Mucosa of rectum (tissue), 2 donors: ENCODE data around the gene POLN.
A peak's percentile ranks its signal among the peaks of the same experiment; 100 is the strongest.
"Not testable (repeated sequence)": the region's sequence is repeated elsewhere in the genome, so short reads cannot be mapped to it uniquely, and the experiment has no call there.

Source experiments
- H3K27ac ChIP-seq, 2 donors: one replicate each; pipeline ENCODE4 v1.7.0; 2013; ENCODE audit warnings: inconsistent platforms in 2 of 2, low read depth in 2 of 2, low read length in 2 of 2
- H3K27me3 ChIP-seq, 2 donors: one replicate each; pipeline ENCODE4 v1.7.0; 2013; ENCODE audit warnings: low read length in 2 of 2; ENCODE audit not compliant: control insufficient read depth in 2 of 2, insufficient read depth in 2 of 2
- H3K36me3 ChIP-seq, 2 donors: one replicate each; pipeline ENCODE4 v1.7.0; 2013; ENCODE audit warnings: low read length in 2 of 2; ENCODE audit not compliant: control insufficient read depth in 2 of 2, insufficient read depth in 2 of 2
- H3K4me1 ChIP-seq, 2 donors: one replicate each; pipeline ENCODE4 v1.7.0; 2013; ENCODE audit warnings: low read length in 2 of 2, mild to moderate bottlenecking in 1 of 2; ENCODE audit not compliant: control insufficient read depth in 2 of 2, insufficient read depth in 2 of 2
- H3K4me3 ChIP-seq, 2 donors: one replicate each; pipeline ENCODE4 v1.7.0; 2013; ENCODE audit warnings: low read length in 2 of 2
- H3K9ac ChIP-seq, 2 donors: one replicate each; pipeline ENCODE4 v1.7.0; 2013; ENCODE audit warnings: low read length in 2 of 2, low read depth in 1 of 2, mild to moderate bottlenecking in 1 of 2
- H3K9me3 ChIP-seq, 2 donors: one replicate each; pipeline ENCODE4 v1.7.0; 2013; ENCODE audit warnings: low read length in 2 of 2; ENCODE audit not compliant: control insufficient read depth in 2 of 2
- donor health status: healthy.
- donor health status: Normal muscosa, but diverticular disease.

POLN gene

DNA sequence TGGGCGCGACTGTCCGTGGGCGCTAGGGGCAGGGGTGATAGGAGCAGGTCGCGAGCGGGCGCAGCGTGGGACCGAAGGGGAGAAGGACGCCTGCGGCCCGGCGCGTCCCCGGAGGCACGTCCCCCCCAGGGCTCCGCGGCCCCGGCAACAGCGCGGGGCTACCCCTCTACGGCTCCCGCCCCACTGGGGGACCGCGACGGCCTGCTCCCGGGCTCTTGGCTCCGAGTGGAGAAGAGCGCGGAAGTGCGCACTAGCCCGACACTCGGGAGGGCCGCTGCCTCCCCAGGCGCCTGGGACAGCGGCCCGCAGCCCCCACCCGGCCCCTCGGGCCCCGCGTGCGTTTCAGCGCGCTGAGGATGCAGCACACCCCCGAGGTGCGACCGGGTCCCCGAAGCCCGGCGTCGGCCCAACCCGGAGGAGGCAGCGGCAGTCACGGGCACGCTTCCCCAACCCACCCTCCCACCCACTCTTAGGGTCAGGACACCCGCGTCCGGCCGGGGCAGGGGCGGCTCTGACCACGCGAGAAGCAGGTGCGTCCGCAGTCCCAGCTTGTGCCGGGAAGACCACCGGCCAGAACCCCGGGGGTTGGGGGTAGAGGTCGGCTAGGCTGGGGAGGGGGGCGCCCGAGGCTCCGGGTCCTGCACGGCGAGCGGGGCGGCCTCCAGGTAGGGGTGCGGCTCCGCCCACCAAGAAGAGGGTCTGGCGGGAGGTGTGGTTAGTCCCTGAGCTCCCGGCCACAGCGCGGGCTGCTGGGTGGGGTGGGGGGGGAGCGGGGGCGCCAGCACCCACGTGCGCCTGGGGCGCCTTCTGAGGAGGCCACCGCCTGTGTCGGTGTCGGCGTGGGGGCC, 201.3 kb downstream of the POLN start:
- Histone ChIP-seq H3K27ac (no peak overlapping the region), H3K9ac (no peak overlapping the region), H3K27me3 (peaks cover 0 to under 1% of the 10 kb centered on the region in 2 donors), H3K36me3 (no peaks in the 10 kb centered on the region), H3K9me3 (no peaks in the 10 kb centered on the region), H3K4me3 (peak overlapping the region; percentile 70 to 74), H3K4me1 (peaks cover 13 to 19% of the 10 kb centered on the region in 2 donors)

DNA sequence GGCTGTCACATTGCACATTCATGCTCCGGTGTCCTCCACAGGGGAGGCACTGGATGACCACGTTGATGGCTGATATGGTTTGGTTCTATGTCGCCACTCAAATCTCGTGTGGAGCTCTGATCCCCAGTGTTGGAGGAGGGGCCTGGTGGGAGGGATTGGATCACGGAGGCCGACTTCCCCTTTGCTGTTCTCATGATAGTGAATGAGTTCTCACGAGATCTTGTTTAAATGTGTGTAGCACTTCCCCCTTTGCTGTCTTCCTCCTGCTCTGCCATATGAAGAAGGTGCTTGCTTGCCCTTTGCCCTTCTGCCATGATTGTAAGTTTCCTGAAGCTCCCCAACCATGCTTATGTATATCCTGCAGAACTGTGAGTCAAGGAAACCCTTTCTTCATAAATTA, 205.1 kb downstream of the POLN start:
- Histone ChIP-seq H3K27ac (peak overlapping the region; percentile 92 to 93), H3K9ac (peak overlapping the region; percentile 61 to 64), H3K27me3 (peaks cover 0 to 3% of the 10 kb centered on the region in 2 donors)

DNA sequence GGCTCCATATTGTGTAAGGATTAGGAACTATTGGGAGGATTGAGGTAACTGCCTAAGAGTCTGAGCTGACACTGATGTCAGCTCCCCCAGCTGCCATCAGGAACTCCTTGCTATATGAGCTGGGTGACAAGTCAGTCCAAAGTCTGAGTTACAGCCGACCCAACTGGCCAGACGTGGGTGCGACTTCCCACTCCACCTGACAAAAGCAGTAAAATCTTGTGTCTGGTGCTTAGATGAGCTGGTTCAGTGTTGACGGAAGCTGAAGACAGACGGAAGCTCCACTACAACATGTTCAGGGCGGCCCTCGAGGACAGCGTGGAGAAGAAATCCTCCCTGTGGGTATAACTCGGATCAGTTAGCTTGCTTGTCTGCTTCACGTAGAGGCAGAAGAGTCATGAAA, 205.6 kb downstream of the POLN start:
- Histone ChIP-seq H3K9me3 (no peaks in the 10 kb centered on the region), H3K4me1 (peaks cover 10 to 14% of the 10 kb centered on the region in 2 donors), H3K36me3 (no peaks in the 10 kb centered on the region), H3K4me3 (peak overlapping the region; percentile 83 to 85), H3K9ac (peak overlapping the region; percentile 63 to 64), H3K27me3 (peaks cover 0 to 3% of the 10 kb centered on the region in 2 donors), H3K27ac (peak overlapping the region; percentile 92 to 93)

More for the DNA sequence above, 205.1 kb downstream of the POLN start:
- Histone ChIP-seq H3K9me3 (no peaks in the 10 kb centered on the region), H3K4me1 (peaks cover 15 to 19% of the 10 kb centered on the region in 2 donors), H3K4me3 (peak overlapping the region; percentile 83 to 85), H3K36me3 (no peaks in the 10 kb centered on the region)

DNA sequence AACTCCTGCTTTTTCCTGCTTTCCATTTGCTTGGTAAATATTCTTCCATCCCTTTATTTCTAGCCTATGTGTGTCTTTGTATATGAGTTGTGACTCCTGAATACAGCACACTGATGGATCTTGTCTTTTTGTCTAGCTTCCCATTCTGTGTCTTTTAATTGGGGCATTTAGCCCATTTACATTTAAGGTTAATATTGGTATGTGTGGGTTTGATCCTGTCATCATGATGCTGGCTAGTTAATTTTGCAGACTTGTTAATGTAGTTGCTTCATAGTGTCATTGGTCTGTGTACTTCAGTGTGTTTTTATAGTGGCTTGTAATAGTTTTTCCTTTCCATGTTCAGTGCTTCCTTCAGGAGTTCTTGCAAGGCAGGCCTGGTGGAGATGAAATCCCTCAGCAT, 210.8 kb downstream of the POLN start:
- not testable (repeated sequence) for H3K4me1 ChIP-seq, H3K36me3 ChIP-seq, H3K4me3 ChIP-seq, H3K27me3 ChIP-seq, H3K27ac ChIP-seq, H3K9ac ChIP-seq, H3K9me3 ChIP-seq

DNA sequence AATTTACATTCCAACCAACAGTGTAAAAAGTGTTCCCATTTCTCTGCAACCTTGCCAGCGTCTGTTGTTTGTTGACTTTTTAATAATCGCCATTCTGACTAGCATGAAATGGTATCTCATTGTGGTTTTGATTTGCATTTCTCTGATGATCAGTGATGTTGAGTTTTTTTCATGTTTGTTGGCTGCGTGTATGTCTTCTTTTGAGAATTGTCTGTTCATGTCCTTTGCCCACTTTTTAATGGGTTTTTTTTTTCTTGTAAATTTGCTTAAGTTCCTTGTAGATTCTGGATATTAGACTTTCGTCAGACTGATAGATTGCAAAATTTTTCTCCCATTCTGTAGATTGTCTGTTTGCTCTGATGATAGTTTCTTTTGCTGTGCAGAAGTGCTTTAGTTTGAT, 214.8 kb downstream of the POLN start:
- H3K9ac ChIP-seq, H3K9me3 ChIP-seq, H3K36me3 ChIP-seq, H3K4me1 ChIP-seq, H3K27me3 ChIP-seq, H3K4me3 ChIP-seq, H3K27ac ChIP-seq: not testable (repeated sequence)

DNA sequence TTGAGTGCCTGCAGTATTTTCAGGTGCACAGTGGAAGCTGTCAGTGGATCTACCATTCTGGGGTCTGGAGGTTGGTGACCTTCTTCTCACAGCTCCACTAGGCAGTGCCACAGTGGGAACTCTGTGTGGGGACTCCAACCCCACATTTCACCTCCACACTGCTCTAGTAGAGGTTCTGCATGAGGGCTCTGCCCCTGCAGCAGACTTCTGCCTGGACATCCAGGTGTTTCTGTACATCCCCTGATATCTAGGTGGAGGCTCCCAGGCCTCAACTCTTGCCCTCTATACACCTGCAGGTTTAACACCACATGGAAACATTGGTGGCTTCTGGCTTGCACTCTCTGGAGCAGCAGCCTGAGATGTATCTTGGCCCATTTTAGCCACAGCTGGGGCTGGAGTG, 216.1 kb downstream of the POLN start:
- H3K36me3 ChIP-seq: no peaks in the 10 kb centered on the region
- H3K4me3 ChIP-seq: no peak overlapping the region
- no peak overlapping the region for H3K27ac ChIP-seq
- peaks cover 0 to 3% of the 10 kb centered on the region in 2 donors for H3K27me3 ChIP-seq
- no peaks in the 10 kb centered on the region for H3K4me1 ChIP-seq
- no peak overlapping the region for H3K9ac ChIP-seq
- no peaks in the 10 kb centered on the region for H3K9me3 ChIP-seq

DNA sequence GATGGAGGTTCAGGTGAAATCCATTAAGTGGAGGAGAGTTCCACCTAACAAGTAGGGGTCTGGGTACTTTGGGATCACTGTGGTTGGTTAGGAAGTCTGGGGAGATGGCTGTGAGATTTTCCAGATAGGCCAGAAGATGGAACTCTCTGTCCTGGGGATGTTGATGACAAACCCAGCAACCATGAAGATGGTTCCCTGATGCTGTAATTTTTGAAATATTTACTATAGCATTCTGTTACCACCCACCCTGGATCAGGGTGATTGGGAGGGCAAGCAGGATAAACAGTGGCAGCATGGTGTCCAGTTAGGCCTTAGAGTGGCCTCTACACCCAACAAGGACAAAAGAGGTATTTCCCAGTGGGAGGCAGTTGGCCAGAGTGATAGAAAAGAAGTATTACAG, 217.2 kb downstream of the POLN start:
- Histone ChIP-seq H3K36me3 (no peaks in the 10 kb centered on the region), H3K27ac (no peak overlapping the region), H3K9ac (no peak overlapping the region), H3K27me3 (peaks cover 0 to 3% of the 10 kb centered on the region in 2 donors), H3K4me3 (no peak overlapping the region), H3K4me1 (no peaks in the 10 kb centered on the region), H3K9me3 (no peaks in the 10 kb centered on the region)
